GM23338 (cell line): ENCODE measurements around the gene OAT. TPM values are rescaled to one million over a fixed set of nuclear protein-coding genes. Genes with fewer than 3 reads are reported as not detected.
A peak's percentile ranks its signal among the peaks of the same experiment; 100 is the strongest.

Experiments
- ATAC-seq: fragments of 200-7000 bp; cut with Tn5 transposase; 3 replicates; pipeline ENCODE4 v1.9.1; 2020
- DNase-seq: peaks from one replicate; pipeline ENCODE4 v3.0.0-alpha.2; 2015; ENCODE audit warnings: low spot score
- H2AFZ ChIP-seq: fragments of 200-600 bp; sonication (generic); 2 replicates; pipeline ENCODE4 v1.8.0; 2016; ENCODE audit warnings: antibody characterized with exemption, mild to moderate bottlenecking, moderate library complexity
- H3F3A ChIP-seq: fragments of 200-600 bp; sonication (generic); replicated peaks from 2 replicates; pipeline ENCODE4 v1.8.0; 2017; ENCODE audit warnings: antibody characterized with exemption, mixed run types, low read depth
- H3K27ac ChIP-seq: fragments of 200-600 bp; sonication (generic); 2 replicates; pipeline ENCODE4 v1.6.1; 2016; ENCODE audit warnings: low read depth
- H3K27me3 ChIP-seq: fragments of 200-600 bp; sonication (generic); 2 replicates; pipeline ENCODE4 v1.8.0; 2016; ENCODE audit warnings: mild to moderate bottlenecking, mixed run types, moderate library complexity; ENCODE audit not compliant: insufficient read depth
- H3K36me3 ChIP-seq: fragments of 200-600 bp; sonication (generic); 2 replicates; pipeline ENCODE4 v1.8.0; 2016; ENCODE audit warnings: mild to moderate bottlenecking; ENCODE audit not compliant: insufficient read depth
- H3K4me1 ChIP-seq: fragments of 200-600 bp; sonication (generic); 2 replicates; pipeline ENCODE4 v1.8.0; 2016; ENCODE audit warnings: mild to moderate bottlenecking, moderate library complexity; ENCODE audit not compliant: insufficient read depth
- H3K4me2 ChIP-seq: fragments of 200-600 bp; sonication (generic); 2 replicates; pipeline ENCODE4 v1.7.1; 2017; ENCODE audit warnings: mixed run types
- H3K4me3 ChIP-seq: fragments of 200-600 bp; sonication (generic); 2 replicates; pipeline ENCODE4 v1.6.1; 2016; ENCODE audit warnings: mixed run types
- H3K79me2 ChIP-seq: fragments of 200-600 bp; sonication (generic); replicated peaks from 2 replicates; pipeline ENCODE4 v1.8.0; 2017; ENCODE audit warnings: mild to moderate bottlenecking; ENCODE audit not compliant: insufficient read depth
- H3K9me2 ChIP-seq: fragments of 200-600 bp; sonication (generic); 2 replicates; pipeline ENCODE4 v1.8.0; 2017; ENCODE audit not compliant: insufficient read depth
- H4K20me1 ChIP-seq: fragments of 200-600 bp; sonication (generic); replicated peaks from 2 replicates; pipeline ENCODE4 v1.8.0; 2017; ENCODE audit warnings: mild to moderate bottlenecking; ENCODE audit not compliant: insufficient read depth
- H3K27ac Mint-ChIP-seq: 2 replicates; pipeline ENCODE4 v1.8.0; 2020; ENCODE audit warnings: inconsistent platforms, mild to moderate bottlenecking, moderate library complexity, mixed read lengths
- H3K27me3 Mint-ChIP-seq: 3 replicates; pipeline ENCODE4 v1.8.0; 2022; ENCODE audit warnings: low read depth, mild to moderate bottlenecking, moderate library complexity, mixed read lengths, inconsistent platforms; ENCODE audit not compliant: insufficient read depth, poor library complexity
- H3K36me3 Mint-ChIP-seq: 3 replicates; pipeline ENCODE4 v1.8.0; 2021; ENCODE audit warnings: low read depth, mild to moderate bottlenecking, inconsistent platforms, moderate library complexity, mixed read lengths
- H3K4me1 Mint-ChIP-seq: 3 replicates; pipeline ENCODE4 v1.8.0; 2020; ENCODE audit warnings: mild to moderate bottlenecking, inconsistent platforms, mixed read lengths
- H3K4me3 Mint-ChIP-seq: 3 replicates; pipeline ENCODE4 v1.8.0; 2021; ENCODE audit warnings: moderate library complexity, mild to moderate bottlenecking, inconsistent platforms, mixed read lengths
- H3K9me3 Mint-ChIP-seq: 3 replicates; pipeline ENCODE4 v1.8.0; 2020; ENCODE audit warnings: moderate library complexity, mild to moderate bottlenecking, inconsistent platforms, mixed read lengths
- ETS1 ChIP-seq: IDR thresholded peaks from 2 replicates; pipeline ENCODE4 v1.6.1; 2016; ENCODE audit warnings: antibody characterized with exemption
- EZH2 ChIP-seq: fragments of 200-600 bp; sonication (generic); IDR thresholded peaks from one replicate; pipeline ENCODE4 v1.8.0; 2017; ENCODE audit warnings: antibody characterized with exemption, mild to moderate bottlenecking, low read depth; ENCODE audit not compliant: unreplicated experiment
- EZH2phosphoT487 ChIP-seq: fragments of 200-600 bp; sonication (generic); IDR thresholded peaks from one replicate; pipeline ENCODE4 v1.8.1; 2018; ENCODE audit warnings: antibody characterized with exemption; ENCODE audit not compliant: unreplicated experiment
- POLR2AphosphoS5 ChIP-seq: IDR thresholded peaks from 2 replicates; pipeline ENCODE4 v1.6.1; 2016; ENCODE audit warnings: antibody characterized with exemption, low read depth
- ZNF114 ChIP-seq: fragments of 250-450 bp; sonication (Bioruptor Pico); IDR thresholded peaks from 2 replicates; pipeline ENCODE4 v1.5.0; 2020; ENCODE audit warnings: mild to moderate bottlenecking, moderate library complexity
- ZNF462 ChIP-seq: fragments of 250-450 bp; sonication (Bioruptor Pico); IDR thresholded peaks from 2 replicates; pipeline ENCODE4 v1.5.0; 2020; ENCODE audit warnings: mild to moderate bottlenecking, moderate library complexity
- polyA plus RNA-seq: library from polyadenylated mRNA; unstranded; fragments of >200 nt; fragmentation: Nextera tagmentation; extraction: Ambion mirVana; gene quantifications from 2 replicates; pipeline ENCODE4 v1.2.1, GENCODE V29; 2016
- total RNA-seq: library from RNA; depleted of rRNA; stranded (reverse); fragments of >200 nt; shearing (Covaris generic); gene quantifications from 2 replicates; pipeline ENCODE4 v1.2.3, GENCODE V29; 2014

The OAT gene
- total and polyA plus RNA-seq, 2 experiments from 2014 or later: 131 to 139 TPM

GRCh38 chr10:124407456-124407855 lies 11.3 kb downstream of the OAT start (continued):
- no peak for TF ChIP-seq ZNF462 (CRISPR knock-in tag)
- no peak for TF ChIP-seq ZNF114 (CRISPR knock-in tag)
- TF ChIP-seq EZH2: no peak

- H3K27me3 Mint-ChIP-seq: no peaks in the 10 kb centered on the region
- no peak overlapping the region for H2AFZ ChIP-seq
- H3K36me3 Mint-ChIP-seq: peaks cover 62% of the 10 kb centered on the region
- peaks cover 6% of the 10 kb centered on the region; the same call in 2 of the 3 replicates for H3K4me1 Mint-ChIP-seq
- H3K79me2 ChIP-seq: no peaks in the 10 kb centered on the region
- 0 out of 2 replicates have a peak, but pooled peaks cover 5% of the 10 kb centered on the region for H3F3A ChIP-seq
- DNase-seq (peak; percentile 98), ATAC-seq (peak; percentile 99)
- H3K27ac ChIP-seq: no peak overlapping the region; the same call in 1 of the 2 replicates
- H3K27me3 ChIP-seq: no peaks in the 10 kb centered on the region
- no peak overlapping the region for H3K4me2 ChIP-seq
- peak overlapping the region; percentile 45; the same call in 1 of the 2 replicates for H3K27ac Mint-ChIP-seq
- H3K9me3 Mint-ChIP-seq: no peaks in the 10 kb centered on the region; the same call in 2 of the 3 replicates
- peaks cover 45% of the 10 kb centered on the region; the same call in 1 of the 2 replicates for H3K36me3 ChIP-seq
- H3K4me3 Mint-ChIP-seq: no peak overlapping the region
- H3K9me2 ChIP-seq: no peaks in the 10 kb centered on the region
- no peak overlapping the region for H3K4me3 ChIP-seq
- H4K20me1 ChIP-seq: no peaks in the 10 kb centered on the region; the same call in 1 of the 2 replicates
- H3K4me1 ChIP-seq: no peaks in the 10 kb centered on the region; the same call in 1 of the 2 replicates
- TF ChIP-seq ETS1 (no peak), EZH2phosphoT487 (no peak), ZNF462 (CRISPR knock-in tag) (no peak), POLR2AphosphoS5 (no peak)
These were observed 15.2 kb downstream of the OAT start for GRCh38 chr10:124403548-124403947.
